IMR-90 (cell line): ENCODE data around the gene CDKAL1. TPM values are rescaled to one million over a fixed set of nuclear protein-coding genes. Genes with fewer than 3 reads are reported as not detected.

ENCODE experiments used
- ATAC-seq: fragments of 200-7000 bp; cut with Tn5 transposase; 2 replicates; pipeline ENCODE4 v1.9.1; 2020; ENCODE audit warnings: low read depth, mild to moderate bottlenecking, moderate library complexity
- BruUV-seq: library from RNA; stranded (reverse); fragments of 400-500 nt; replicated peaks from 2 replicates; lab custom pipeline; 2021; lab: Mats Ljungman, UMichigan
- CTCF ChIA-PET: fragments of 300-600 bp; formaldehyde crosslinking; extraction: SDS; loops from one replicate; lab custom pipeline; 2021; ENCODE audit warnings: antibody characterized with exemption; lab: Yijun Ruan, JAX
- POLR2A ChIA-PET: fragments of 300-600 bp; sonication (Branson Sonifier 250); formaldehyde crosslinking; loops from one replicate; lab custom pipeline; 2022; ENCODE audit warnings: antibody characterized with exemption; ENCODE audit not compliant: unreplicated experiment; lab: Charles Lee
- DNase-seq: peaks from one replicate; pipeline ENCODE4 v3.0.0; 2013
- H2AFZ ChIP-seq: replicated peaks from 2 replicates; pipeline ENCODE3; 2013; ENCODE audit warnings: low read length, mild to moderate bottlenecking; ENCODE audit not compliant: poor library complexity
- H2AK5ac ChIP-seq: 2 replicates; pipeline ENCODE4 v1.6.1; 2013; ENCODE audit warnings: low read depth, low read length, inconsistent platforms
- H2AK9ac ChIP-seq: replicated peaks from 2 replicates; pipeline ENCODE3; 2013; ENCODE audit warnings: mild to moderate bottlenecking, low read depth, low read length, moderate library complexity; ENCODE audit not compliant: poor library complexity
- H2BK120ac ChIP-seq: 2 replicates; pipeline ENCODE4 v1.6.1; 2013; ENCODE audit warnings: low read depth, low read length, inconsistent platforms
- H2BK15ac ChIP-seq: 3 replicates; pipeline ENCODE4 v1.6.1; 2013; ENCODE audit warnings: low read depth, low read length, inconsistent platforms
- H2BK20ac ChIP-seq: 2 replicates; pipeline ENCODE4 v1.6.1; 2013; ENCODE audit warnings: low read depth, mild to moderate bottlenecking, inconsistent platforms, low read length, moderate library complexity
- H2BK5ac ChIP-seq: 2 replicates; pipeline ENCODE4 v1.6.1; 2013; ENCODE audit warnings: mild to moderate bottlenecking, low read depth, low read length, inconsistent platforms; ENCODE audit not compliant: poor library complexity, severe bottlenecking
- H3K14ac ChIP-seq: replicated peaks from 2 replicates; pipeline ENCODE4 v1.6.1; 2013; ENCODE audit warnings: low read depth, low read length, inconsistent platforms
- H3K18ac ChIP-seq: 2 replicates; pipeline ENCODE4 v1.6.1; 2013; ENCODE audit warnings: low read depth, low read length, control low read depth
- H3K23ac ChIP-seq: 2 replicates; pipeline ENCODE4 v1.6.1; 2013; ENCODE audit warnings: low read depth, low read length, inconsistent platforms
- H3K27ac ChIP-seq: 2 replicates; pipeline ENCODE4 v1.5.1; 2013; ENCODE audit warnings: mild to moderate bottlenecking, control low read depth, low read length; ENCODE audit not compliant: insufficient read depth
- H3K27me3 ChIP-seq: 2 replicates; pipeline ENCODE4 v1.6.1; 2013; ENCODE audit warnings: low read length; ENCODE audit not compliant: control insufficient read depth, insufficient read depth
- H3K36me3 ChIP-seq: 2 replicates; pipeline ENCODE4 v1.6.1; 2013; ENCODE audit warnings: low read length, mixed read lengths; ENCODE audit not compliant: control insufficient read depth, insufficient read depth
- H3K4ac ChIP-seq: 2 replicates; pipeline ENCODE4 v1.6.1; 2013; ENCODE audit warnings: low read depth, low read length, inconsistent platforms
- H3K4me1 ChIP-seq: 2 replicates; pipeline ENCODE4 v1.6.1; 2013; ENCODE audit warnings: low read length, mixed read lengths; ENCODE audit not compliant: control insufficient read depth, insufficient read depth
- H3K4me2 ChIP-seq: 2 replicates; pipeline ENCODE4 v1.6.1; 2013; ENCODE audit warnings: low read depth, mild to moderate bottlenecking, control low read depth, low read length, moderate library complexity
- H3K4me3 ChIP-seq: 2 replicates; pipeline ENCODE4 v1.5.1; 2013; ENCODE audit warnings: low read depth, mild to moderate bottlenecking, control low read depth, low read length, moderate library complexity; ENCODE audit not compliant: insufficient read depth
- H3K56ac ChIP-seq: 2 replicates; pipeline ENCODE4 v1.6.1; 2013; ENCODE audit warnings: low read length, inconsistent platforms; ENCODE audit not compliant: insufficient read depth; ENCODE audit errors: extremely low read depth
- H3K79me1 ChIP-seq, 2 experiments: 2 replicates each; pipeline ENCODE4 v1.6.1; 2013; ENCODE audit warnings: low read length in 2 of 2, inconsistent platforms in 1 of 2, low read depth in 1 of 2
- H3K9ac ChIP-seq: 2 replicates; pipeline ENCODE4 v1.6.1; 2013; ENCODE audit warnings: low read depth, low read length, control low read depth
- H3K9me1 ChIP-seq: 2 replicates; pipeline ENCODE4 v1.6.1; 2013; ENCODE audit warnings: low read length, inconsistent platforms; ENCODE audit not compliant: insufficient read depth
- H3K9me3 ChIP-seq: 2 replicates; pipeline ENCODE4 v1.6.1; 2013; ENCODE audit warnings: low read length; ENCODE audit not compliant: control insufficient read depth, insufficient read depth
- H4K20me1 ChIP-seq: 2 replicates; pipeline ENCODE4 v1.6.1; 2013; ENCODE audit warnings: low read length, inconsistent platforms; ENCODE audit not compliant: insufficient read depth
- H4K5ac ChIP-seq: 2 replicates; pipeline ENCODE4 v1.6.1; 2013; ENCODE audit warnings: mild to moderate bottlenecking, low read depth, low read length, control low read depth
- H4K8ac ChIP-seq, 2 experiments: 2 replicates each; pipeline ENCODE4 v1.6.1; 2013; ENCODE audit warnings: low read depth in 2 of 2, low read length in 2 of 2, control low read depth in 1 of 2, inconsistent platforms in 1 of 2
- H4K91ac ChIP-seq: 2 replicates; pipeline ENCODE4 v1.6.1; 2013; ENCODE audit warnings: low read depth, low read length, inconsistent platforms; ENCODE audit not compliant: insufficient read depth
- BHLHE40 ChIP-seq: fragments of 150-350 bp; IDR thresholded peaks from 2 replicates; pipeline ENCODE4 v1.6.1; 2016; ENCODE audit warnings: mild to moderate bottlenecking, low read depth, low read length
- CEBPB ChIP-seq: IDR thresholded peaks from 2 replicates; pipeline ENCODE4 v1.6.1; 2012; ENCODE audit warnings: low read depth, low read length, improper control_type of control experiment
- CHD1 ChIP-seq: IDR thresholded peaks from 2 replicates; pipeline ENCODE4 v1.6.1; 2012; ENCODE audit warnings: low read depth, low read length, improper control_type of control experiment
- FOS ChIP-seq: fragments of 150-350 bp; IDR thresholded peaks from 2 replicates; pipeline ENCODE4 v1.6.1; 2016; ENCODE audit warnings: low read depth, low read length
- MAFK ChIP-seq: IDR thresholded peaks from 2 replicates; pipeline ENCODE4 v1.6.1; 2012; ENCODE audit warnings: low read depth, low read length, improper control_type of control experiment
- MAZ ChIP-seq: IDR thresholded peaks from 2 replicates; pipeline ENCODE4 v1.6.1; 2012; ENCODE audit warnings: low read depth, mild to moderate bottlenecking, low read length, improper control_type of control experiment, moderate library complexity, borderline replicate concordance
- MXI1 ChIP-seq: IDR thresholded peaks from 2 replicates; pipeline ENCODE4 v1.6.1; 2012; ENCODE audit warnings: low read depth, mild to moderate bottlenecking, low read length, moderate library complexity, borderline replicate concordance
- NFE2L2 ChIP-seq: fragments of 150-350 bp; IDR thresholded peaks from 2 replicates; pipeline ENCODE4 v1.6.1; 2016; ENCODE audit warnings: low read depth, mild to moderate bottlenecking, low read length
- POLR2A ChIP-seq: IDR thresholded peaks from 2 replicates; pipeline ENCODE4 v1.6.1; 2012; ENCODE audit warnings: mild to moderate bottlenecking, low read depth, low read length
- RAD21 ChIP-seq: IDR thresholded peaks from 2 replicates; pipeline ENCODE4 v1.6.1; 2012; ENCODE audit warnings: low read length, improper control_type of control experiment
- RCOR1 ChIP-seq: IDR thresholded peaks from 2 replicates; pipeline ENCODE4 v1.6.1; 2012; ENCODE audit warnings: mild to moderate bottlenecking, low read length, improper control_type of control experiment; ENCODE audit not compliant: insufficient replicate concordance
- RFX5 ChIP-seq: IDR thresholded peaks from 2 replicates; pipeline ENCODE4 v1.8.0; 2012; ENCODE audit warnings: low read depth, mild to moderate bottlenecking, low read length, moderate library complexity
- SMC3 ChIP-seq: fragments of 150-350 bp; IDR thresholded peaks from 2 replicates; pipeline ENCODE4 v1.6.1; 2016; ENCODE audit warnings: low read depth, mild to moderate bottlenecking, antibody characterized with exemption, low read length, moderate library complexity
- WGBS, 2 experiments: methylation state at CpG; one replicate each; pipeline versions ENCODE4 v1.1.5 to v1.1.7; 2013; ENCODE audit warnings: missing lambda C conversion rate in 2 of 2; ENCODE audit not compliant: insufficient read length in 1 of 2; ENCODE audit errors: extremely low coverage in 2 of 2; 5-methylcytosine and 5-hydroxymethylcytosine counted together
- dilution Hi-C: fragments of 300-500 bp; cut with HindIII; formaldehyde crosslinking; loops from one replicate; pipeline ENCODE4 v1.14.3; 2018; ENCODE audit warnings: low sequenced_read_pairs; ENCODE audit not compliant: unreplicated experiment
- in situ Hi-C: fragments of 300-500 bp; cut with MboI; formaldehyde crosslinking; loops from 3 replicates; pipeline ENCODE4 v1.14.3; 2019; ENCODE audit warnings: low sequenced_read_pairs, inconsistent platforms, mixed read lengths
- intact Hi-C: fragments of 100-400 bp; cut with micrococcal nuclease; formaldehyde crosslinking; loops from 2 replicates; pipeline ENCODE4 v1.10.0; 2022
- polyA plus RNA-seq, 3 experiments: library from polyadenylated mRNA; depleted of rRNA; stranded (reverse); fragments of >200 nt; gene quantifications; 2 replicates each; pipeline ENCODE4 v1.2.3, GENCODE V29; 2012; ENCODE audit warnings: low replicate concordance in 1 of 3
- total RNA-seq: library from RNA; depleted of rRNA; stranded (reverse); fragments of >200 nt; gene quantifications from 2 replicates; pipeline ENCODE4 v1.2.3, GENCODE V29; 2012
- TF ChIP-seq, protein P1 (sequence below): fragments of 150-350 bp; IDR thresholded peaks from 2 replicates; pipeline ENCODE4 v1.6.1; 2016; ENCODE audit warnings: low read depth, mild to moderate bottlenecking, low read length, moderate library complexity, borderline replicate concordance
- TF ChIP-seq, protein P2 (sequence below): fragments of 150-350 bp; IDR thresholded peaks from 2 replicates; pipeline ENCODE4 v1.6.1; 2017; ENCODE audit warnings: mild to moderate bottlenecking, antibody characterized with exemption, low read length, low read depth
- TF ChIP-seq, protein P3 (sequence below): conservative IDR thresholded peaks from 2 replicates; pipeline ENCODE4 v1.5.1; 2012; ENCODE audit warnings: mild to moderate bottlenecking, low read depth, low read length, improper control_type of control experiment

The CDKAL1 gene
- total and polyA plus RNA-seq, 2 of the 4 experiments (the other 2 are of a cell fraction) = 3.7 to 13.1 TPM

DNA sequence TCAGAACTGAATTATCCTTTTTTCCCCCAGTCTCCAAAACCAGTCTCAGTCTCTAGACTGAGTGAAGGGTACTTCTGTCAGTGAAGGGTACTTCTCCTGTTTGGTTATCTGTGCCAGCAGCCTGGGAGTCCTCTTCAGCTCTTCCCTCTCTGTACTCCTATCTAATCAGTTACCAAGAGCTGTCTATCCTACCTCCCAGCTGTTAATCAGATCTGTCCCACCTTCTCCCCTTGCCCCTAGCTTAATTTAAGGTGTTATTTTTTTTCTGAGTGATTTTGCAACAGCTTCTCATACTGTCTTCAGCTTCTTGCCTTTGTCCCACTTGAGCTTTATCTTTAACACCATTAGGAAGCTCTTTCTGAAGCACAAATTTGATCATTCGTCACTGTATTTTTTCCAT is 567.4 kb downstream of the CDKAL1 start:
- H2BK15ac ChIP-seq = no peak overlapping the region
- H3K9me1 ChIP-seq = no peaks in the 10 kb centered on the region
- no peak overlapping the region for H3K9ac ChIP-seq
- H4K8ac ChIP-seq = no peak overlapping the region
- ChIA-PET POLR2A (no interaction called here), CTCF (interaction anchor here (0.6 kb wide), 1 partner anchor 437 kb away, joined by 3 read pairs; no protein-coding TSS in a partner anchor)
- no peaks in the 10 kb centered on the region; a peak in 1 of 4 replicates for H3K79me1 ChIP-seq
- no peak overlapping the region for H3K4me2 ChIP-seq
- BruUV-seq = no TSS peak
- H3K36me3 ChIP-seq = no peaks in the 10 kb centered on the region
- no peak overlapping the region for H3K4ac ChIP-seq
- no peak overlapping the region for H2BK5ac ChIP-seq
- DNase-seq (no peak), ATAC-seq (no peak)
- H3K27me3 ChIP-seq = no peaks in the 10 kb centered on the region
- no peak overlapping the region for H2BK120ac ChIP-seq
- WGBS, 2 experiments = no CpG with 5 or more reads among the region's 1 CpG
- no peak overlapping the region for H2AFZ ChIP-seq
- no peak overlapping the region for H3K14ac ChIP-seq
- H3K56ac ChIP-seq = no peak overlapping the region
- no peak overlapping the region for H3K18ac ChIP-seq
- H2AK5ac ChIP-seq = no peak overlapping the region
- no peak overlapping the region for H3K23ac ChIP-seq
- dilution Hi-C loops (no loop called here), intact Hi-C loops (loop anchor here (10.0 kb wide), 1 partner anchor 483 kb away; no protein-coding TSS in a partner anchor), in situ Hi-C loops (no loop called here)
- H2BK20ac ChIP-seq = no peak overlapping the region
- no peak overlapping the region for H4K5ac ChIP-seq
- H4K91ac ChIP-seq = no peak overlapping the region
- TF ChIP-seq CHD1 = no peak
- no peak for TF ChIP-seq BHLHE40
- TF ChIP-seq, protein P1, sequence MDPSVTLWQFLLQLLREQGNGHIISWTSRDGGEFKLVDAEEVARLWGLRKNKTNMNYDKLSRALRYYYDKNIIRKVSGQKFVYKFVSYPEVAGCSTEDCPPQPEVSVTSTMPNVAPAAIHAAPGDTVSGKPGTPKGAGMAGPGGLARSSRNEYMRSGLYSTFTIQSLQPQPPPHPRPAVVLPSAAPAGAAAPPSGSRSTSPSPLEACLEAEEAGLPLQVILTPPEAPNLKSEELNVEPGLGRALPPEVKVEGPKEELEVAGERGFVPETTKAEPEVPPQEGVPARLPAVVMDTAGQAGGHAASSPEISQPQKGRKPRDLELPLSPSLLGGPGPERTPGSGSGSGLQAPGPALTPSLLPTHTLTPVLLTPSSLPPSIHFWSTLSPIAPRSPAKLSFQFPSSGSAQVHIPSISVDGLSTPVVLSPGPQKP = no peak
- TF ChIP-seq FOS = no peak
- TF ChIP-seq POLR2A = no peak
- TF ChIP-seq MAZ = no peak
- no peak for TF ChIP-seq MXI1
- no peak for TF ChIP-seq RAD21
- no peak for TF ChIP-seq NFE2L2
- no peak for TF ChIP-seq MAFK
- TF ChIP-seq RFX5 = no peak
- TF ChIP-seq, protein P2, sequence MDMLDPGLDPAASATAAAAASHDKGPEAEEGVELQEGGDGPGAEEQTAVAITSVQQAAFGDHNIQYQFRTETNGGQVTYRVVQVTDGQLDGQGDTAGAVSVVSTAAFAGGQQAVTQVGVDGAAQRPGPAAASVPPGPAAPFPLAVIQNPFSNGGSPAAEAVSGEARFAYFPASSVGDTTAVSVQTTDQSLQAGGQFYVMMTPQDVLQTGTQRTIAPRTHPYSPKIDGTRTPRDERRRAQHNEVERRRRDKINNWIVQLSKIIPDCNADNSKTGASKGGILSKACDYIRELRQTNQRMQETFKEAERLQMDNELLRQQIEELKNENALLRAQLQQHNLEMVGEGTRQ = no peak
- TF ChIP-seq, protein P3, sequence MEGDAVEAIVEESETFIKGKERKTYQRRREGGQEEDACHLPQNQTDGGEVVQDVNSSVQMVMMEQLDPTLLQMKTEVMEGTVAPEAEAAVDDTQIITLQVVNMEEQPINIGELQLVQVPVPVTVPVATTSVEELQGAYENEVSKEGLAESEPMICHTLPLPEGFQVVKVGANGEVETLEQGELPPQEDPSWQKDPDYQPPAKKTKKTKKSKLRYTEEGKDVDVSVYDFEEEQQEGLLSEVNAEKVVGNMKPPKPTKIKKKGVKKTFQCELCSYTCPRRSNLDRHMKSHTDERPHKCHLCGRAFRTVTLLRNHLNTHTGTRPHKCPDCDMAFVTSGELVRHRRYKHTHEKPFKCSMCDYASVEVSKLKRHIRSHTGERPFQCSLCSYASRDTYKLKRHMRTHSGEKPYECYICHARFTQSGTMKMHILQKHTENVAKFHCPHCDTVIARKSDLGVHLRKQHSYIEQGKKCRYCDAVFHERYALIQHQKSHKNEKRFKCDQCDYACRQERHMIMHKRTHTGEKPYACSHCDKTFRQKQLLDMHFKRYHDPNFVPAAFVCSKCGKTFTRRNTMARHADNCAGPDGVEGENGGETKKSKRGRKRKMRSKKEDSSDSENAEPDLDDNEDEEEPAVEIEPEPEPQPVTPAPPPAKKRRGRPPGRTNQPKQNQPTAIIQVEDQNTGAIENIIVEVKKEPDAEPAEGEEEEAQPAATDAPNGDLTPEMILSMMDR = no peak
- TF ChIP-seq CEBPB = no peak
- no peak for TF ChIP-seq RCOR1
- no peak for TF ChIP-seq SMC3
- no peaks in the 10 kb centered on the region for H4K20me1 ChIP-seq
- H3K4me3 ChIP-seq = no peak overlapping the region
- H3K9me3 ChIP-seq = no peaks in the 10 kb centered on the region
- no peak overlapping the region for H3K27ac ChIP-seq
- H3K4me1 ChIP-seq = no peaks in the 10 kb centered on the region
- no peak overlapping the region for H2AK9ac ChIP-seq
